ENCODE measurements around the gene FAF1.

DNA sequence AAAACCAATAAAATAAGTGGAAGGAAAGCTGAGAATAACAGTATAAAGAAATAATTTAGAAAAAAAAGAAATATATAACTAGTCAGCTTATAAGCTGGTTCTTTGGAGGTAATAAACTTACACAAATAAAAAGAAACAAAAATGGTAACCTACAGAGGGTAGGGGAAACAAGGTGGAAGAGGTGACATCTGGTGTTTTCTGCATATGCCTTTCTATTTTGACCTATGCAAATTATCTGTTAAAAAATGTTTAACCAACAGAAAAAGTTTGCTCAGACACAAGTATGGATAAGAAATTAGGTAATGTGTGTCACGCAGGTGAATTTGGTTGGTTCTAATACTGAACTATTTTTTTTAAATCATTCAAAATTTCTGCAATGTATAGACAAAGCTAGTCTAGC, 483.3 kb downstream of the FAF1 start:
- TF ChIP-seq POLR2AphosphoS5 (IDR thresholded peaks at IDR 0.05; ENCODE audit: control insufficient read depth, insufficient read depth, low read depth, low read length): no peak
- TF ChIP-seq RBM22 (IDR thresholded peaks at IDR 0.05; ENCODE audit: low read depth, low read length, poor library complexity, severe bottlenecking): no peak
- TF ChIP-seq, protein P1, sequence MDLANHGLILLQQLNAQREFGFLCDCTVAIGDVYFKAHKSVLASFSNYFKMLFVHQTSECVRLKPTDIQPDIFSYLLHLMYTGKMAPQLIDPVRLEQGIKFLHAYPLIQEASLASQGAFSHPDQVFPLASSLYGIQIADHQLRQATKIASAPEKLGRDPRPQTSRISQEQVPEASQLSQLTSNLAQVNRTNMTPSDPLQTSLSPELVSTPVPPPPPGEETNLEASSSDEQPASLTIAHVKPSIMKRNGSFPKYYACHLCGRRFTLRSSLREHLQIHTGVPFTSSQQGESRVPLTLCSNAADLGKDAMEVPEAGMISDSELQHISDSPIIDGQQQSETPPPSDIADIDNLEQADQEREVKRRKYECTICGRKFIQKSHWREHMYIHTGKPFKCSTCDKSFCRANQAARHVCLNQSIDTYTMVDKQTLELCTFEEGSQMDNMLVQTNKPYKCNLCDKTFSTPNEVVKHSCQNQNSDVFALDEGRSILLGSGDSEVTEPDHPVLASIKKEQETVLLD (IDR thresholded peaks at IDR 0.05): no peak
- no peak for TF ChIP-seq ZNF316 (IDR thresholded peaks at IDR 0.05)
- TF ChIP-seq, protein P2, sequence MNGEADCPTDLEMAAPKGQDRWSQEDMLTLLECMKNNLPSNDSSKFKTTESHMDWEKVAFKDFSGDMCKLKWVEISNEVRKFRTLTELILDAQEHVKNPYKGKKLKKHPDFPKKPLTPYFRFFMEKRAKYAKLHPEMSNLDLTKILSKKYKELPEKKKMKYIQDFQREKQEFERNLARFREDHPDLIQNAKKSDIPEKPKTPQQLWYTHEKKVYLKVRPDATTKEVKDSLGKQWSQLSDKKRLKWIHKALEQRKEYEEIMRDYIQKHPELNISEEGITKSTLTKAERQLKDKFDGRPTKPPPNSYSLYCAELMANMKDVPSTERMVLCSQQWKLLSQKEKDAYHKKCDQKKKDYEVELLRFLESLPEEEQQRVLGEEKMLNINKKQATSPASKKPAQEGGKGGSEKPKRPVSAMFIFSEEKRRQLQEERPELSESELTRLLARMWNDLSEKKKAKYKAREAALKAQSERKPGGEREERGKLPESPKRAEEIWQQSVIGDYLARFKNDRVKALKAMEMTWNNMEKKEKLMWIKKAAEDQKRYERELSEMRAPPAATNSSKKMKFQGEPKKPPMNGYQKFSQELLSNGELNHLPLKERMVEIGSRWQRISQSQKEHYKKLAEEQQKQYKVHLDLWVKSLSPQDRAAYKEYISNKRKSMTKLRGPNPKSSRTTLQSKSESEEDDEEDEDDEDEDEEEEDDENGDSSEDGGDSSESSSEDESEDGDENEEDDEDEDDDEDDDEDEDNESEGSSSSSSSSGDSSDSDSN (IDR thresholded peaks at IDR 0.05; ENCODE audit: borderline replicate concordance in 1 of 2, low read depth in 2 of 2, low read length in 2 of 2): no peak
- TF ChIP-seq FOXK1 (CRISPR knock-in tag; IDR thresholded peaks at IDR 0.05; ENCODE audit: borderline replicate concordance): no peak
- no peak for TF ChIP-seq ZNF165 (CRISPR knock-in tag; IDR thresholded peaks at IDR 0.05; ENCODE audit: borderline replicate concordance)
- no peak for TF ChIP-seq ZFP1 (CRISPR knock-in tag; IDR thresholded peaks at IDR 0.05)

All from K562 (cell line).